T-cell (primary cell): Measurements from ENCODE around the gene NPM3. TPM values are rescaled to one million over a fixed set of nuclear protein-coding genes. Genes with fewer than 3 reads are reported as not detected.

Experiments used
- ATAC-seq, 4 experiments: fragments of 200-7000 bp in 3 of 4; fragments of 150-1000 bp in 1 of 4; cut with Tn5 transposase; replicated peaks in 1 of 4; 1 replicate in 3 of 4; 2 replicates in 1 of 4; pipeline ENCODE4 v1.10.0; 2021; ENCODE audit warnings: moderate library complexity in 3 of 4, mild to moderate bottlenecking in 2 of 4, moderate number of reproducible peaks in 1 of 4
- CTCF ChIA-PET, 2 donors: fragments of 300-600 bp; sonication (Branson Sonifier 250); formaldehyde crosslinking; loops; one replicate each; lab custom pipeline; 2022; ENCODE audit warnings: antibody characterized with exemption in 2 of 2; lab: Charles Lee
- POLR2A ChIA-PET, 2 donors: fragments of 300-600 bp; sonication (Branson Sonifier 250); formaldehyde crosslinking; loops; one replicate each; lab custom pipeline; 2022; ENCODE audit warnings: antibody characterized with exemption in 2 of 2; lab: Charles Lee
- DNase-seq, 35 experiments: peaks; one replicate each; pipeline versions ENCODE4 v3.0.0 to v3.0.0-alpha.2; 2013 to 2023
- H3K27ac ChIP-seq: one replicate; pipeline ENCODE4 v1.5.1; 2013; ENCODE audit warnings: low read length
- H3K27me3 ChIP-seq, 2 experiments: replicated peaks in 1 of 2; 1 replicate in 1 of 2; 2 replicates in 1 of 2; pipeline versions ENCODE4 v1.6.1 to v1.7.0; 2013; ENCODE audit warnings: low read length in 1 of 2, mixed read lengths in 1 of 2; ENCODE audit not compliant: control insufficient read depth in 2 of 2, insufficient read depth in 2 of 2; ENCODE audit errors: extremely low read depth in 1 of 2
- H3K36me3 ChIP-seq, 2 donors: 1 replicate in 1 of 2; 2 replicates in 1 of 2; pipeline versions ENCODE4 v1.6.1 to v1.7.0; 2013; ENCODE audit warnings: low read length in 1 of 2; ENCODE audit not compliant: control insufficient read depth in 2 of 2, insufficient read depth in 1 of 2; ENCODE audit errors: extremely low read depth in 1 of 2
- H3K4me1 ChIP-seq, 2 experiments: 1 replicate in 1 of 2; 2 replicates in 1 of 2; pipeline versions ENCODE4 v1.6.1 to v1.7.0; 2013; ENCODE audit warnings: low read length in 2 of 2, mixed read lengths in 1 of 2; ENCODE audit not compliant: insufficient read depth in 2 of 2, control insufficient read depth in 1 of 2; ENCODE audit errors: extremely low read depth in 1 of 2
- H3K4me3 ChIP-seq, 2 donors: 1 replicate in 1 of 2; 2 replicates in 1 of 2; pipeline versions ENCODE4 v1.5.1 to v1.7.0; 2013; ENCODE audit warnings: mild to moderate bottlenecking in 2 of 2, low read length in 1 of 2, moderate library complexity in 1 of 2; ENCODE audit not compliant: control insufficient read depth in 1 of 2; ENCODE audit errors: extremely low read depth in 1 of 2
- H3K9me3 ChIP-seq: 2 replicates; pipeline ENCODE4 v1.7.0; 2013
- H3K27ac Mint-ChIP-seq, 2 donors: one replicate each; pipeline ENCODE4 v1.8.0; 2020 to 2021; ENCODE audit warnings: mild to moderate bottlenecking in 2 of 2, mixed read lengths in 2 of 2
- H3K27me3 Mint-ChIP-seq, 2 donors: one replicate each; pipeline ENCODE4 v1.8.0; 2021 to 2022; ENCODE audit warnings: mixed read lengths in 2 of 2
- H3K36me3 Mint-ChIP-seq: one replicate; pipeline ENCODE4 v1.8.0; 2021; ENCODE audit warnings: mixed read lengths
- H3K4me1 Mint-ChIP-seq, 3 donors: one replicate each; pipeline ENCODE4 v1.8.0; 2020 to 2022; ENCODE audit warnings: mixed read lengths in 3 of 3, mild to moderate bottlenecking in 1 of 3
- H3K4me3 Mint-ChIP-seq, 3 donors: one replicate each; pipeline ENCODE4 v1.8.0; 2020 to 2022; ENCODE audit warnings: mild to moderate bottlenecking in 3 of 3, mixed read lengths in 3 of 3, moderate library complexity in 3 of 3
- H3K9me3 Mint-ChIP-seq, 3 donors: one replicate each; pipeline ENCODE4 v1.8.0; 2020 to 2022; ENCODE audit warnings: mixed read lengths in 3 of 3
- WGBS: methylation state at CpG from one replicate; pipeline ENCODE4 v1.1.5; 2013; ENCODE audit warnings: missing lambda C conversion rate; ENCODE audit not compliant: insufficient coverage; 5-methylcytosine and 5-hydroxymethylcytosine counted together
- total RNA-seq, 35 experiments: library from RNA in 6 of 35; stranded (reverse) in 6 of 35; fragments of 120-200 nt in 1 of 35; gene quantifications; one replicate each; pipeline versions ENCODE4 v1.2.1 to v1.2.4 and lab custom pipeline; 2013 to 2026

Gene NPM3
- total RNA-seq, 5 donors from 2014 or later (not counting 1 experiment from before 2014, with no cell fraction given): 13.1 to 29.7 (median 26.0) TPM

- no peak overlapping the region for H3K27ac Mint-ChIP-seq
- CTCF ChIA-PET: interaction anchor here in 1 of 2 donors (0.6 kb wide), 1 partner anchor 45 kb away, joined by 5 read pairs; no protein-coding TSS in a partner anchor
Measured at GRCh38 chr10:101762736-101763135, 20.5 kb downstream of the NPM3 start.

GRCh38 chr10:101761226-101761625, 22.0 kb downstream of the NPM3 start:
- Mint-ChIP-seq H3K9me3 (no peaks in the 10 kb centered on the region), H3K4me3 (no peak overlapping the region), H3K4me1 (no peaks in the 10 kb centered on the region), H3K36me3 (no peaks in the 10 kb centered on the region), H3K27me3 (peaks cover 4 to 18% of the 10 kb centered on the region in 2 donors), H3K27ac (no peak overlapping the region)
- Histone ChIP-seq H3K4me3 (no peak overlapping the region), H3K4me1 (no peaks in the 10 kb centered on the region), H3K27me3 (peaks cover 0 to 34% of the 10 kb centered on the region in 2 experiments), H3K36me3 (no peaks in the 10 kb centered on the region), H3K9me3 (no peaks in the 10 kb centered on the region), H3K27ac (no peak overlapping the region)
- WGBS: 64% methylated on average over 3 of the region's 9 CpGs
- ATAC-seq (no peak), DNase-seq (no peak)
- POLR2A ChIA-PET: no interaction called here
- CTCF ChIA-PET: interaction anchor here in 1 of 2 donors (0.6 kb wide), 1 partner anchor 23 kb away, joined by 4 read pairs; no protein-coding TSS in a partner anchor

More at GRCh38 chr10:101762736-101763135, 20.5 kb downstream of the NPM3 start:
- Histone ChIP-seq H3K9me3 (no peaks in the 10 kb centered on the region), H3K36me3 (no peaks in the 10 kb centered on the region), H3K27me3 (peaks cover 0 to 37% of the 10 kb centered on the region in 2 experiments), H3K4me3 (no peak overlapping the region), H3K27ac (no peak overlapping the region), H3K4me1 (no peaks in the 10 kb centered on the region)
- no peaks in the 10 kb centered on the region for H3K4me1 Mint-ChIP-seq
- 87% methylated on average over 5 of the region's 5 CpGs for WGBS
- POLR2A ChIA-PET: no interaction called here
- no peak for DNase-seq
- no peak for ATAC-seq
- H3K9me3 Mint-ChIP-seq: no peaks in the 10 kb centered on the region
- peaks cover 4 to 18% of the 10 kb centered on the region in 2 donors for H3K27me3 Mint-ChIP-seq
- H3K4me3 Mint-ChIP-seq: no peak overlapping the region
- no peaks in the 10 kb centered on the region for H3K36me3 Mint-ChIP-seq

- no peaks in the 10 kb centered on the region for H3K9me3 Mint-ChIP-seq
- H3K9me3 ChIP-seq: no peaks in the 10 kb centered on the region
- H3K4me3 ChIP-seq: no peak overlapping the region
- ATAC-seq: no peak
- POLR2A ChIA-PET: no interaction called here
- no peaks in the 10 kb centered on the region for H3K4me1 Mint-ChIP-seq
- no peak overlapping the region for H3K27ac Mint-ChIP-seq
- 69% methylated on average over 3 of the region's 3 CpGs for WGBS
- H3K27ac ChIP-seq: no peak overlapping the region
- no peaks in the 10 kb centered on the region for H3K36me3 ChIP-seq
- H3K27me3 ChIP-seq: peaks cover 0 to 34% of the 10 kb centered on the region in 2 experiments
- CTCF ChIA-PET: interaction anchor here in 1 of 2 donors (0.6 kb wide), 1 partner anchor 22 kb away, joined by 4 read pairs; no protein-coding TSS in a partner anchor
- H3K4me1 ChIP-seq: no peaks in the 10 kb centered on the region
- no peak overlapping the region for H3K4me3 Mint-ChIP-seq
- H3K36me3 Mint-ChIP-seq: no peaks in the 10 kb centered on the region
- peaks cover 4 to 16% of the 10 kb centered on the region in 2 donors for H3K27me3 Mint-ChIP-seq
- DNase-seq: no peak
Measured at GRCh38 chr10:101760510-101760909, 22.7 kb downstream of the NPM3 start.

- POLR2A ChIA-PET: no interaction called here
- no peaks in the 10 kb centered on the region for H3K4me1 Mint-ChIP-seq
- H3K4me3 Mint-ChIP-seq: no peak overlapping the region
- H3K27me3 Mint-ChIP-seq: peaks cover 4 to 16% of the 10 kb centered on the region in 2 donors
- no peak overlapping the region for H3K27ac ChIP-seq
- H3K9me3 Mint-ChIP-seq: no peaks in the 10 kb centered on the region
- no peaks in the 10 kb centered on the region for H3K36me3 Mint-ChIP-seq
- 78% methylated on average over 5 of the region's 12 CpGs for WGBS
- H3K4me3 ChIP-seq: no peak overlapping the region
- CTCF ChIA-PET: no interaction called here
- no peaks in the 10 kb centered on the region for H3K4me1 ChIP-seq
- H3K27me3 ChIP-seq: peaks cover 0 to 36% of the 10 kb centered on the region in 2 experiments
- ATAC-seq: no peak
- DNase-seq: no peak
- H3K27ac Mint-ChIP-seq: no peak overlapping the region
- no peaks in the 10 kb centered on the region for H3K9me3 ChIP-seq
- H3K36me3 ChIP-seq: no peaks in the 10 kb centered on the region
Measured at GRCh38 chr10:101759309-101760247, 23.7 kb downstream of the NPM3 start.

- H3K36me3 Mint-ChIP-seq: no peaks in the 10 kb centered on the region
- no peaks in the 10 kb centered on the region for H3K9me3 Mint-ChIP-seq
- no peaks in the 10 kb centered on the region for H3K4me1 ChIP-seq
- no peak overlapping the region for H3K27ac Mint-ChIP-seq
- CTCF ChIA-PET: interaction anchor here in 1 of 2 donors (0.5 kb wide), 1 partner anchor 81 kb away, joined by 3 read pairs; no protein-coding TSS in a partner anchor
- no peaks in the 10 kb centered on the region for H3K9me3 ChIP-seq
- 61% methylated on average over 2 of the region's 2 CpGs for WGBS
- H3K27me3 ChIP-seq: peaks cover 0 to 37% of the 10 kb centered on the region in 2 experiments
- H3K36me3 ChIP-seq: no peaks in the 10 kb centered on the region
- no peak overlapping the region for H3K27ac ChIP-seq
- no peaks in the 10 kb centered on the region for H3K4me1 Mint-ChIP-seq
- H3K27me3 Mint-ChIP-seq: peaks cover 6 to 20% of the 10 kb centered on the region in 2 donors
- ATAC-seq (no peak), DNase-seq (no peak)
- POLR2A ChIA-PET: no interaction called here
- no peak overlapping the region for H3K4me3 ChIP-seq
- H3K4me3 Mint-ChIP-seq: no peak overlapping the region
Measured at GRCh38 chr10:101758858-101759257, 24.4 kb downstream of the NPM3 start.

GRCh38 chr10:101752241-101752640, 31.0 kb downstream of the NPM3 start:
- Histone ChIP-seq H3K27me3 (peaks cover 0 to 19% of the 10 kb centered on the region in 2 experiments), H3K4me1 (no peaks in the 10 kb centered on the region), H3K36me3 (no peaks in the 10 kb centered on the region), H3K9me3 (no peaks in the 10 kb centered on the region), H3K4me3 (no peak overlapping the region), H3K27ac (no peak overlapping the region)
- WGBS: 20% methylated on average over 1 of the region's 3 CpGs
- Mint-ChIP-seq H3K9me3 (no peaks in the 10 kb centered on the region), H3K4me3 (no peak overlapping the region), H3K27me3 (peaks cover 8 to 30% of the 10 kb centered on the region in 2 donors), H3K4me1 (no peaks in the 10 kb centered on the region), H3K36me3 (no peaks in the 10 kb centered on the region), H3K27ac (no peak overlapping the region)
- ATAC-seq (no peak), DNase-seq (no peak)
- ChIA-PET POLR2A (no interaction called here), CTCF (interaction anchor here (0.5 to 1.2 kb wide), 4 partner anchors 10 to 1056 kb away, joined by 3 to 5 read pairs (median 4); no protein-coding TSS in a partner anchor)
